KG1 (cell line): ENCODE results near the gene CPNE5.

ENCODE experiments used
- DNase-seq: peaks from one replicate; lab custom pipeline; 2025; lab: John Stamatoyannopoulos, UW

CPNE5 gene

DNA sequence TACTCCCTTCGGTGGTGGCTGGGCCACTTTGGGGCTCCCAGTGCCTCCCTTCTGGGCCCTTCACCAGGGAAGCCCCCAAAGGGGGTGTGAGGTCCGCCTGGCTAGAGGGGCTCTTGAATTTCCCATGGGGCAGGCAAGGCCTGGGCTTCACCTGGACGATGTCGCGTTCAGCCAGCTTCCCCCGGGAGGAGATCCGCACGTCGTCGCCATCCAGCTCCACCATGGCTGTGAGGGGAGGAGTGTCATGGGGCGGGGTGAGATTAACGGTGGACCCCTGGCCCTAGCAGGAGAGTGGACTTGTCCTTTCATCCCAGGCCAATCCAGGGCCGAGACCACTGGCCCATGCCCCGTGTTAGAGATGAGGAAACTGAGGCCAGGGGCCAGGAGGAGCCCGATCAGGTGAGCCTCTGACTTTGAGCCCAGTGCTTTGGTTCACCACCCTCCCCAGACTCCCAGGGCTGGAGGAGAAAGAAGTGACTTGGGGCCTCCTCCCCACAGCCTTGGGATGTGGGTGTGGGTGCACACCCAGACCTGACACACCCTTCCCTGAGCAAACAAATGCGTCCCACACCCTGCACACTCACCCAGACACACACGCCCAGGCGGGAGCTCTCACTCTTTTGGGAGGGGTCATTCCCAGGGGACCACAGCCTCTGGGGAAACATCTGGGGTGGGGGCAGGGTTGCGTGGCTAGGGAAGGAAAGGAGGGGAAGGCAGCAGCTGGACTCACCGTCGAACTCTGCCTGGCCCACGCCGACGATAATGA is 95.5 kb downstream of the CPNE5 start:
- DNase-seq: no peak

DNA sequence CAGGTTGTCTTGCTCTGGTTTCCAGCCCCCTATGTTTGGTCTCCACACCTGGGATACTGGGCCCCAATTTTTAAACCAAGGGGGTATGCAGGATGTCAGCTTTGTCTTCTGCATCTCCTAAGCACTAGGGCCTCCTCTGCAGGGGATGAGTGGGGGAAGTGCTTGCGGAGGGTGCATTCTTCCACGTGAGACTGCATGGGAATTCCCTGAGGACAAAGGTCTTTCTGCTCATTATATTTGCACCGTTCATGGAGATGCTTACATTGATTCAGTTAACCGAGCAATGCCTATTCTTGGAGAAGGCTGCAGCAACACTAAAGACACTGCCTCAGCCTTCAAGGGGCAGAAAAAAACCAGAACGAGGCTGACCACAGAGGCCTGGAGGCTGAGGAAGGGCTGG is 96.2 kb downstream of the CPNE5 start:
- no peak for DNase-seq

DNA sequence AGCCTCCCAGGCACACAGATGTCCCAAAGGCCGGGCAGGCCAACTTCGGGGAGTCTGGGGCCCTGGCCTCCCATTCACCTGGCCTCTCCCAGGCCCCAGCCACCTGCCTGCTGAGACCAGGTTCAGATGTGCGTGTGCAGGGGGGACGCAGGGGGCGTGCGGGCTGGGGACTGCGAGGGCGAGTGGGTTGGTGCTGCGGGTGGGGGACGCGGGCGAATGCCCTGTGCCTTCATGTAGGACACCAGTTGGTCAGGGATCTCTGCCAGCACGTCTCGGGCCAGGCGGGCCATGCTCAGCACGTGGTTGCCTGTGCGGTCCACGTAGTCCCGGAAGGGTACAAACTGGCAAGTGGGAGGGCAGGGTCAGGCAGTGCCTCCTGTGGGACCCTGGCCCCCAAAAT is 97.1 kb downstream of the CPNE5 start:
- DNase-seq: no peak

DNA sequence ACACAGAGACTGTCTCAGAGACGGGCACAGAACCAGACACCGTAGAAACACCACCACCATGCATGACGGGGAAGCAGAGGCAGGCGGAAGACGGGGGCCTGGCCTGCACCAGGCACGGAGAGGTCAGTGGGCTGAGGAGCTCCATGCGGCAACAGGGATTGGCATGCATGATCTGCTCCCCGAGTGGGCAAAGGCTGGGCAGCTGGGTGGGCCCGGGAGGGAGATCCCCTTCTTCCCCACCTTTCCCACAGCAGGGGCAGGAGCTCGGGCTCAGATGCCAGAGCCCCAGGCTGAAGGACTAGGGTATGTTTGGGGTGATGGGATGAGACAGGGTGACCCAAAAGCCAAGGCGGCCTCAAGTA is 98.4 kb downstream of the CPNE5 start:
- DNase-seq: no peak

DNA sequence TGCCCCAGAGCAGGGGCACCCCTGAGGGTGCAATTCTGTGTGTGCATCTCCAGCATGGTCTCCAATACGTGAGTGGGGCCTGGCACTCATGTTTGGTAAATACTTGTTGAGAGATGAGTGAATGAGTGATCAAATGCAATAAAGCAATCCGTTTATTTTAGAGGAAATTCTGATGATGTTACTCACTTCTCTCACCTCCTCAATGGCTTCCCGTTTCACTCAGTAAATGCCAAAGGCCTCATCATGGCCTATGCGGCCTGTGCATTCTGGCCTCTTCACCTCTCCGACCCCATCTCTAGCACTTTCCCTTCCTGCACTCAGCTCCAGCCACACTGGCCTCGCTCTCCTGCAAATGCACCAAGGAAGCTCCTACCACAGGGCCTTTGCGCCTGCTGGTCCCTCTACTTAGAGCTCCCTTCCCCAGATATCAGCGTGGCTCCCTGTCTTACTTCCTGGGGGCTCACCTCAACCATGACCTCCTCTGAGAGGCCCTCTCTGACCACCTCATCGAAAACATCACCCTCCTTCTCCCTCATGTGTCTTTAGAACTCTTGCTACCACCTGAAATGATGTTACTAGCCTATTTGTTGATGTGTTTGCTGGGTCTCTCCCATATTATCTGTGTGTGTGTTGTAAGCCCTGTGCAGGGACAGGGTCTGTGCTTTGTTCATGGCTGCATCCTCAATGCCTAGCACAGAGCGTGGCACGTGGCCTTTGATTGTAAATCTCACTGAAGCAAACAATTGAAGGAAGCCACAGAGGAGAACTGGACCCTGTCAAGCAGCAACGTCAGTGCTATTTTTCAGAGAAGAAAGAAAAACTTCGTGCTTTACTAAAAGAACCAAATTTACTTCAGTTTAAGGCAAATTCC is 99.1 kb downstream of the CPNE5 start:
- DNase-seq: no peak

DNA sequence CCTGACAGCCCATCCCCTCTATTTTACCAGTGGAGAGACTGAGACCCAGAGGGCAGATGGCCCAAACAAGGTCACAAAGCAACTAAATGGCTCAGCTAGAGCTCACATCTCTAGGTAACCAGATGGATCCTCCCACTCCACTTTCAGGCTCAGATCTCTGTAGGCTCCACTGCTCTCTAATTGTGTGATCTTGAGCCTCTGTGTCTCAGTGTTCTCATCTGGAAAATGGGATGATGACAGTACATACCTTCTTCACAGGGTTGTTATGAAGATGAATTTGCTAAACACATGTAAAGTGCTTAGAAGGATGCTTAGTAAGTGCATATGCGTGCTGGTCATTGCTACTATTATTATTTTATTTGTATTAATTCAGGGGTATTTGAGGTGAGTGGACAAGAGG is 101.1 kb downstream of the CPNE5 start:
- no peak for DNase-seq

DNA sequence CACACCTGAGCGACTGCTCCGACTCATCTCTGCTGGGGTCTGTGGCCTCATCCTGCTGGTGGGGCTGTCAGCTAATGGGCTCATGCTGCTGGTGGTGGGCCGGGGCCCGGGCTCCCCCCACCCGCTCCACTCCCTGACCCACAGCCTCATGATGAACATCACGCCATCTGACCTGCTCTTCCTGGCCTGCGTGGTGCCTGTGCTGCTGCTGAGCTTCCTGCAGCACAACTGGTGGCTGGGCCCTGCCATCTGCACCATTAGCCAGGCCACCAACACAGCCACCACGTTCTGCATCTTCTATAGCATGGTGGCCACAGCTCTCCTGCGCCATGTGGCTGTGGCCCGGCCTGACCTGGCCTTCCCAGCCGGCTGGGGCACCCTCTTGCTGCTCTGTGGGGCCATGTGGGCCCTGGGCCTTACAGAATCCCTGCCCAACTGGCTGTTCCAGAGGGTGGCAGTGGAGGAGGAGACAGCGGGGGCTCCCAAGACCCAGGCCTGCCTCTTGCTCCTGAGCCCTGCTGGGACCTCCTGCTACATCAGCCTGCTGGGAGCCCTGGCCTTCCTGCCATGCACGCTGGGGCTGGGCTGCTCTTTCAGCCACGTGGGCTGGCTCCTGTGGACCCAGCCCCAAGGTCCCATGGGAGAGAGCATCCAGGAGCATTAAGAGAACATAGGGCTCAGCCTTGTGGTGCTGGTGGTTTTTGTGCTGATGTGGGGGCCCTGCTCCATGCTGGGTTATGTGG is 102.0 kb downstream of the CPNE5 start:
- no peak for DNase-seq

DNA sequence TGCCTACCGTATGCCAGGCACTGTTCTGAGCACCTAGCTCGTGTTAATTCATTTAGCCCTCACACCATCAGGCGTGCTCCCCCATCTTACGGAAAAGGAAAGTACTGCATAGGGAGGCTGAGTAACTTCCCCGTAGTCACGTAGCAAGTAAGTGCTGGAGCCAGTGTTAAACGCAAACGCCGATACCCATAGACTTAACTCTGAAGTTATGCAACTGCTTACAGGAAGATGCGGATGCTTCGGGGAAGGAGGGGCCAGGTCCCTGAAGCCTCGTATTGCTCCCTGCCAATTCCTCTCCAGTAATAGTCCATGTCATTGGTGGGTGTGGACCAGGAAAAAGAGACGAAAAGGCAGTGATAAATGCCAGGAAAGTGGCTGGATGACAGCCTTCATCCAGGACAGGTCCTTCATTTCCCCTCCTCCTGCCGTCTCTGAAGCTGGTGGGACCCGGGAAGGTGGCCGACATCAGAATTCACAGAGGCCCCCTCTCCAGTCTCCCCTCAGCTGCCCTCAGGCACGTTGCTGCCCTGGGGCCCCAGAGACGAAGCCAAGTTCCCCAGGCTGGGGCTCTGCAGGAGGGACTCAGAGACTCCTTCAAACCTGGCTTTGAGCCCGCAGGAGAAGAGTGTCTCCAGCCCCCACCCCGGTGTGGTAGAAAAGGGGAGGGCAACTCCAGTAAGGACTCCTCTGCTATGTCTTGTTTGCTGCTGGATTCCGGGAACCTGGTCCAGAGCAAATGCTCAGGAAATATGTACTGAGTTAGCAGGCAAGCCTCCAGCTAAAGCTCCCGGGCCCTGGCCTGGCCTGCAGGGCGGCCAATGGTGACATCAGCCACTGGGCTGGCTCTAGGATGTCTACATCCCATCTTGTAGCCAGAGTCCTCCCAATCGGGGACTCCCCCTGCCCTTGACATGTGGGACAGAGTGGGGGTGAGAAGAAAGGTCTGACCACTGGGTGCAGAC is 103.9 kb downstream of the CPNE5 start:
- DNase-seq: no peak

DNA sequence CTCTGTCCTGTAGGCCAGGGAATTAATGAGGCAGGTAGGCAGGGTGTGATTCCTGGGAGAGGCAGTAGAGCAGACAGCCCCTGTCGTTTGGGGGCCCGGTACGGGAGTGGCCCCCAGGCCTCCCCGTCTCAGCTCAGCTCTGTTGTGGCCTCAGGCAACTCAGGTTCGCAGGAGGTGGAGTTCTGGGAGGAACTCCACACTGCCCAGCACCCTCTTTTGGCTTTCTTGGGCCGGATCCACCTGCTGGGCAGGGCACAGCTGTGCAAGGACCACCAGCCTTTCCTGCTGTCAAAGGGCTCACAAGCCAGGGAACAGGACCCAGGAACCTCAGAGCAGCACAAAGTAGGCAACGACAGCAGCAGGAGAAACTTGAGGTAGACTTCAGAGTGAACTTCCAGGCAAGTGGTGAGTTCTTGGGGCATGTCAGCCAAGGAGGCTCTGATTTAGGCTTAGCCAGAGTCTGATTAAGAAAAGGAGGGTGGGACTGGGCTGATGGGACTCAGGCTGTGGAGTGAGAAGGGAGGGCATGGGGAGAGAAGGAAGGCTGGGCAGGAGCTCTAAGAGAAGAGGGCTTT is 104.7 kb downstream of the CPNE5 start:
- no peak for DNase-seq

DNA sequence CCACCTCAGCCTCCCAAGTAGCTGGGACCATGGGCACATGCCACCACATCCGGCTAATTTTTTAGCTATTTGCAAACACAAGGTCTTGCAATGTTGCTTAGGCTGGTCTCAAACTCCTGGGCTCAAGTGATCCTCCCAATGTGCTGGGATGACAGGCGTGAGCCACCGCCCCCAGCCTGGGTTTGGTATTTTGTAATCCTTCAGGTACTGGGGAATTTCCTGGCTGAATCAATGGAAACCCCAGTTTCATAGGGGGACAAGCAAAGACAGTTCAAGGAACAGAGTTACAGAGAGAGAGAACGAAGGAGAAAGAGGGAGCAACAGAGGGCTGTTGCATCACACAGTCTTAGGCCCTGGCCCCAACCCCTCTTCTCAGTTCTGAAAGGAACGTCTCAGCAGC is 105.9 kb downstream of the CPNE5 start:
- no peak for DNase-seq

DNA sequence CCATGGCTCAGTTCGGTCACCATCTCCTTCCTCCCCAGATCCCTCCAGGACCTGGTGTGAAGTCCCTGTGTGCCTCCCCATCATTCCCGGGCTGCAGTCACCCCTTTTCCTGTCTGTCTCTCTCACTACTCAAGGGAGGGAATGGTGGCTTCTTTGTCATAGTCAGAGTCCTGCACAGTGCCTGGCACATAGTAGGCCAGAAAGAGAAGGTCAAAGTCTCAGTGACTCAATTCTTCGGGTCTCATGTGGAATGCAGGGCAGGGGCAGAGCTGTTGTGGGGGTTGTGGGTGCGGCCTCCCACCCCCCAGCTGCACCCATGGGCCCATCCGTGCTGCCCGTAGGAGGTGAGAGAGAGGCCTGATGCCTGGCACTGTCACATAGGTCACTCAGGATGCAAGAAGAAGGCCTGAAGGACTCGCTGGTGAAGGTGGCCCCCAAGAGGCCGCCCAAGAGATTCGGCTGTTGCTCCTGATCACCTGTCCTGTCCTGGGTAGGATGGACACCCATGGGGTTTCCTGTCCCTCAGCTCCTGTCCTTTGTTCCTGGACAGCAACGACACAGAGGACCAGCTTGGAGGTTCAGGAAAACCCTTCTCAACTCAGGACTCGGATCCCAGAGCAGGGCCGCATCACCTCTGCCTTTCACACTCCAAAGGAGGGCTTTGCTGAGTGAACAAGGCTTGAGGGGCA is 107.5 kb downstream of the CPNE5 start:
- DNase-seq: no peak

DNA sequence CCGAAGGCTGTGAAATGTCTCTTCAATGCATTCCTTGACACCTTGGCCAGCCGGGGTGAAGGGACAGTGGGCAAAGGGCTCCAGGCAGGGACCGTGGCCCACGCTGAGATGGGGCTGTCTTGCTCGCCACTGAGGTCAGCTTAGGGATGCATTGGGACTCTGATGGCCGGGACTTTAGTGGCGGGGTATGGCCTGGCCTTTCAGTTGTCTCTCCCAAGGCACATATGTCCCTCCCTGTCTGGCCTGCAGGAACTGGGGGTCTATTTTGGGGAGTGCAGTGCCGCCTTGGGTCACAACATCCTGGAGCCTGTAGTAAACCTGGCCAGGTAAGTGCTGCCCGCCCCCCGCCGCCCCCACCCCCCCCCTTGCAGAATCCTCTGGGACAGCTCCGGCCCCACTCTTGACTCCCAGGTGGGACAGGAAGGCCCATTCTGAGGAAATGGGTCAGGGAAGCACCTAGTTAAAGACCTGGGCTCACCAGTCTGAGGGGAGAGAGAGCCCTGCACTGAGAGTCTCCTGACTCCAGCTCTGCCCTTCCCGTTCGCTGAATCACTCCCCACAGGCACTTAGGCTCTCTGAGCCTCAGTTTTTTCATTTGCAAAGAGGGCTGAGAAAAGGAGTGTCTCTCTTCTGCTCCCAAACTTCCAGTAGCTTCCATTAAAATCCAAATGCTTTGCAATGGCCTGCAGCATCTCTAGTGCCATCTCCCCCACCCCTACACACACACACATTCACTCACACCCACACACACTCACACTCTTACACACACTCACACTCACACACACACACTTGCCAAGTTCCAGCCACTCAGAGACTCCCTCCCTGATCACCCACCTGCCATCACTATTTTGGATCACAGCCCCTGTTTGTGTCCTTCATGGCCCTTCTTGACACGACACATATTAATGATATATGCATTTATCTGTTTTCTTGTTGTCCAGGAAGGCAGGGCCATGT is 108.5 kb downstream of the CPNE5 start:
- no peak for DNase-seq

DNA sequence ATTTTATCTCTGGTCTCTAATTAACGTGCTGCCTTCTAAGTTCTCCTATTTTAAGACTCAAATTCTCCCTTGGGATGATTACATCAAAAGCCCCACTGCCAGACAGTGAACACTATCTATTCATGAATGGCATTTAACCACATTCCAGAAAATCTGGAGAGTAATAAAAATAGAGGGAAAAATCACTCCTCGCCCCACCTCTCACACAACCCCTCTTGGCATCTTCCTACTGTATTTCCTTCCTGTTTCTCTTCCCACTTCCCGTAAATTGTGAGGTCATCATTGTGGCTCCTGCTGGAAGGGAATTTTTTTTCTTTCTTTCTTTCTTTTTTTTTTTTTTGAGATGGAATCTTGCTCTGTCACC is 110.1 kb downstream of the CPNE5 start:
- DNase-seq: no peak

DNA sequence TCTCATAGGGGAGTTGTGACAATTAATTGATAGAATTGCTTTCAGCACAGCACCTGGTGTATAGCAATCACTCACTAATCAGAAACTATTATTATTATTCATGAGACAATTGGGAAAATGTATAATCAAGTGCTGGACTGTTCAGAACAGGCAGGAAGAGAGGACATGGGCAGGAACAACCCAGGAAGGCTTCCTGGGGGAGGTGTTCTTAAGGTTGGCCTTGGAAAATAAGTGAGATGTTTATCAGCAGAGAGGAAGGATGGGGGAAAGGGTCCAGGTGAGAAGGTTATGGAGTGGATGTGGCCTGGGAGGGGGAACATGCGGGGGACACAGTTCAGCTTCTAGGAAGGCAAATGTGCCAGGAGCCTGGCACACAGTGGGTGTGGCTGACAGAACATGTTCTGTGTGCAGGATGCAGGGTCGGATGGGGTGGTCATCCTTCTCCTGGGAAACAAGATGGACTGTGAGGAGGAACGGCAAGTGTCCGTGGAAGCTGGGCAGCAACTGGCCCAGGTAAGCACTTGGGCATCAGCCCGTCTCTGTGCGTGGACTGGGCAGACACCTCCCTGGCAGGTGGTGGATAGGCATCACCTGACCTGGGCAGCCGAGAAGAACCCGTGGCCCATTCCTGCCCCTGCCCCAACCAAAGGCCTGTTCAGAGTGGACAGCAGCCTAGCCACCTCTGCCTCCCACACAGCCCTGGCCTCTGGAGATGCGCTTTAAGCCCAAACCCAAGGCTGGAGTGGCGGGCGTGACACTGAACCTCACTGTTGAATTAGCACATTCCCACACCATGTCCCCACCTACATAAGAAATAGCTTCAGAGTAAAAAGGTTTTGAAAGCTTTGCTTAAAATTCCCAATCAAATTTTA is 110.7 kb downstream of the CPNE5 start:
- no peak for DNase-seq

DNA sequence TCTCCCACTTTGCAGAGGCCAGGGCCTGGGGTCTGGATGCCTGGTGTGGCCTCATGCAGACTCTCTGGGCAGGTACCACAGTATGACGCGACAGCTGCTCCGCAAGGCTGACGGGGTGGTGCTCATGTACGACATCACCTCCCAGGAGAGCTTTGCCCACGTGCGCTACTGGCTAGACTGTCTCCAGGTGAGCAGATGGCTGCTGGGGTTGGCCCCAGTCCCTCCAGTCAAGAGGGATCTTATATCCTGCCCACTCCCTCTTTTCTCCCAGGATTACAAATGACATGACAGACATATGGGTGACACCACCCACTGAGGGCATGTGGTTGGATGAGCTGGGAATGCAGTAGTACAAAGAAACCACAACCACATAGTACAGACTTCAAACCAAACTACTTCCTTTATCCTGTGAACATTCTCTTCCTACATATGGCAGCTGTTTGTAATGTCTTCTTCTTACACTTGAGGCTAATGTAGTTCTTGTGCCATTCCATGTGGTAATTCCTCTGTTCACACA is 111.7 kb downstream of the CPNE5 start:
- no peak for DNase-seq

DNA sequence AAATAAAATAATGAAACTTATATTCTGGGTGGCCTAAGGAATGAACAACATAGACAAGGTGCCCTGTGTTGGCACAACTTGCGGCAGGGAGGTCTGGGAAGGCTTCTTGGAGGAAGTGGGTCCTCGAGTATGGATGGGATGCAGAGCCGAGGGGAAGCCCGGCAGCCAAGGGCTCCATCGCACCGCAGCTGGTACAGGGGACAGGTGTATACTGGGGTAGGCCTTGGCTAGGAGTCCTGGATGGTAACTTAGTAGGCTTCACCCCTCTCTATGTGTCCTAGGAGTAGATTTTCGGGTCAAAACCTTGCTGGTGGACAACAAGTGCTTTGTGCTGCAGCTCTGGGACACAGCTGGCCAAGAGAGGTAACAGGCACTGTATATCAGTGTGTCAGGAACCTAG is 113.7 kb downstream of the CPNE5 start:
- no peak for DNase-seq

DNA sequence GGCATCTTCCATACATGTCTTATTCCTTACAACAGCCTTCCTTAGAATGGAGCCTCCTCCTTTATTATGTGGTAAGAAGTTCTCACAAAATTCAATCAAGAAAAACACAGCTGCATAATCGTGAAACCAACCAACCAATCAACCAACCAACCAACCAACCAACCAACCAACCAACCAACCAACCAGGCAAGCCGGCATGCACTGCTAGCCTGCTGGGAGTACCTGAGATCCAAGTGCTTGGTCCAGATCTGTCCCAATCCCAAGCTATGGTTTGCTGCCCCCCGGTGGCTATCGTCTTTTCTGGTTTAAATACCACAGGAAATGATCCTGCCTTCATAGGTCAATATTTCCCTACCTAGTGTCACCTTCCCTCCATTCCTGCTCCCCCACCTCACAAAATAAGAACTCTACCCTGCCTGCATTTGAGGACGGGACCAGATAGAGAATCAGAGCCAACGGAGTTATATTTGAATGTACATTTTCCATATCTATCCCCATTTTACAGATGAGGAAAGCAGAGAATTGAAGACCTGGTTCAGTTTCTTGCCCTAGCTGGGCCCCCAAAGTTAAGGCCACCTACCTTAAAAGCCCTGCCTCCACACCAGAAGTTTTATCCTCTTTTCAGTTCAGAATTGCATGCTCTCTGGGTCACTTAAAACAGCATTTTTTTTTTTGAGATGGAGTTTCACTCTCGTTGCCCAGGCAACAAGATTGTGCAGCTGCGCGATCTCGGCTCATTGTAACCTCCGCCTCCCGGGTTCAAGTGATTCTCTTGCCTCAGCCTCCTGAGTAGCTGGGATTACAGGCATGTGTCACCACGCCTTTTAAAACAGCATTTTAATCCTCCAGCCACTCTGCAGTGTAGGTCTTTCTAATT is 114.5 kb downstream of the CPNE5 start:
- DNase-seq: no peak
